ENCODE data around the gene KLHL42.
A peak's percentile ranks its signal among the peaks of the same experiment; 100 is the strongest.
"Not testable (repeated sequence)": the region's sequence is repeated elsewhere in the genome, so short reads cannot be mapped to it uniquely, and the experiment has no call there.

The KLHL42 gene

GRCh38 chr12:27779920-27780611 is at the start of gene KLHL42, which contains the start of gene MANSC4:
KLHL42 (plus strand) TSS chr12:27780233; CDS start chr12:27780331, 98 bp downstream.
MANSC4 (minus strand) TSS chr12:27780236; CDS start chr12:27771276, 8,960 bp downstream.
- no peak for TF ChIP-seq CTCF (IDR thresholded peaks at IDR 0.05; ENCODE audit: borderline replicate concordance, control extremely low read depth, extremely low read depth, insufficient read depth, missing control alignments)
- in situ Hi-C loops (cut with MboI; ENCODE audit: low sequenced_read_pairs, unreplicated experiment), result no loop called here
- DNase-seq (ENCODE audit: low spot score), result peak; percentile 87

GRCh38 chr12:27732281-27732680 is 47.8 kb upstream of the KLHL42 start:
- TF ChIP-seq CTCF (IDR thresholded peaks at IDR 0.05; ENCODE audit: borderline replicate concordance, control extremely low read depth, extremely low read depth, insufficient read depth, missing control alignments), result peak; percentile 18
- in situ Hi-C loops (cut with MboI; ENCODE audit: low sequenced_read_pairs, unreplicated experiment), result loop anchor here (25.0 kb wide), 1 partner anchor 1155 kb away; no protein-coding TSS in a partner anchor
- DNase-seq (ENCODE audit: low spot score), result no peak

- in situ Hi-C loops (cut with MboI; ENCODE audit: low sequenced_read_pairs, unreplicated experiment), result loop anchor here (25.0 kb wide), 1 partner anchor 1154 kb away; no protein-coding TSS in a partner anchor
- peak; percentile 68 for TF ChIP-seq CTCF (IDR thresholded peaks at IDR 0.05; ENCODE audit: borderline replicate concordance, control extremely low read depth, extremely low read depth, insufficient read depth, missing control alignments)
- peak; percentile 41 for DNase-seq (ENCODE audit: low spot score)
Measured at GRCh38 chr12:27733052-27733656, 46.9 kb upstream of the KLHL42 start.

- DNase-seq (ENCODE audit: low spot score), result no peak
- in situ Hi-C loops (cut with MboI; ENCODE audit: low sequenced_read_pairs, unreplicated experiment), result loop anchor here (25.0 kb wide), 1 partner anchor 1154 kb away; no protein-coding TSS in a partner anchor
- no peak for TF ChIP-seq CTCF (IDR thresholded peaks at IDR 0.05; ENCODE audit: borderline replicate concordance, control extremely low read depth, extremely low read depth, insufficient read depth, missing control alignments)
Measured at GRCh38 chr12:27733791-27734190, 46.2 kb upstream of the KLHL42 start.

GRCh38 chr12:27734321-27734720 is 45.7 kb upstream of the KLHL42 start:
- in situ Hi-C loops (cut with MboI; ENCODE audit: low sequenced_read_pairs, unreplicated experiment), result loop anchor here (25.0 kb wide), 1 partner anchor 1153 kb away; no protein-coding TSS in a partner anchor
- DNase-seq (ENCODE audit: low spot score), result not testable (repeated sequence)

GRCh38 chr12:27743601-27744000 is 36.4 kb upstream of the KLHL42 start:
- TF ChIP-seq CTCF (IDR thresholded peaks at IDR 0.05; ENCODE audit: borderline replicate concordance, control extremely low read depth, extremely low read depth, insufficient read depth, missing control alignments), result no peak
- in situ Hi-C loops (cut with MboI; ENCODE audit: low sequenced_read_pairs, unreplicated experiment), result loop anchor here (25.0 kb wide), 1 partner anchor 1144 kb away; no protein-coding TSS in a partner anchor
- no peak for DNase-seq (ENCODE audit: low spot score)

- DNase-seq (ENCODE audit: low spot score), result not testable (repeated sequence)
- in situ Hi-C loops (cut with MboI; ENCODE audit: low sequenced_read_pairs, unreplicated experiment), result loop anchor here (25.0 kb wide), 1 partner anchor 1142 kb away; no protein-coding TSS in a partner anchor
Measured at GRCh38 chr12:27745734-27746133, 34.3 kb upstream of the KLHL42 start.

All from GM13976 (cell line).